Measurements from ENCODE around the gene ELF3. TPM values are rescaled to one million over a fixed set of nuclear protein-coding genes. Genes with fewer than 3 reads are reported as not detected.

Gene ELF3
- total and polyA plus RNA-seq, 2 of the 13 experiments (the other 11 are each of a cell fraction or from before 2014, with no cell fraction given): 11.5 to 55.1 TPM

DNA sequence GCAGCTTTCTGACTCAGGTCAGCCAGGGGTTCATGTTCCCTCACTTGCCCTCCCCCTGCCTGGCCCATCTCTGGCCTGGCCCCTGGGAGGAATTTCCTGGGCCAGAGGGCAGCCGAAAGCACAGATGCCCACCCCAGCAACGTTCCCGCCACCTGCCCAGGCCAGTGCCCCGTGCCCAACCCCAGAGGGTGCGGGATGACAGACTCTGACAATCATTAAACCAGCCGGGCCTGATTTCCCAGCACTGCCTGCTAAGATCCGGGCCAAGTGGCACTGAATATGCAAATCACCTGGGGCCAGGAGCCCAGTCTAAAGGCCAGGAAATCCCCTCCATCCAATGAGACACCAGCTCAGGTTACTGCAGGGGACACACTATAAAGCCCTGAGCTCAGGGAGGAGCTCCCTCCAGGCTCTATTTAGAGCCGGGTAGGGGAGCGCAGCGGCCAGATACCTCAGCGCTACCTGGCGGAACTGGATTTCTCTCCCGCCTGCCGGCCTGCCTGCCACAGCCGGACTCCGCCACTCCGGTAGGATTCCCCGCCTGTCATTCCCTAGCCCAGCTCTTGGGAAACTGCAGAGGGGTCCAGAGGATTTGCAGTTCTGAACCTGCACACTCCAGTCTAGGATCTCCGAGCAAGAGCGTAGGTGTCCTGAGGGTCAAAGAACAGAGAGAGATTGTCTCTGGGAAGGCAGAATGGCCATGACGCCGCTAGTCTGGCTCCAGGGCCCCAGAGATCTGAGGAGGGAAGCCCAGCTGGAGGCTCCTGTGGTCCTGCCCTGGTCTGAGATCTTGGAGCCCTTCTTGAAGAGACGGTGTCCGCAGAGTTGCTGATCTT, at the start of gene ELF3 (continued):
- TF ChIP-seq, protein P1, sequence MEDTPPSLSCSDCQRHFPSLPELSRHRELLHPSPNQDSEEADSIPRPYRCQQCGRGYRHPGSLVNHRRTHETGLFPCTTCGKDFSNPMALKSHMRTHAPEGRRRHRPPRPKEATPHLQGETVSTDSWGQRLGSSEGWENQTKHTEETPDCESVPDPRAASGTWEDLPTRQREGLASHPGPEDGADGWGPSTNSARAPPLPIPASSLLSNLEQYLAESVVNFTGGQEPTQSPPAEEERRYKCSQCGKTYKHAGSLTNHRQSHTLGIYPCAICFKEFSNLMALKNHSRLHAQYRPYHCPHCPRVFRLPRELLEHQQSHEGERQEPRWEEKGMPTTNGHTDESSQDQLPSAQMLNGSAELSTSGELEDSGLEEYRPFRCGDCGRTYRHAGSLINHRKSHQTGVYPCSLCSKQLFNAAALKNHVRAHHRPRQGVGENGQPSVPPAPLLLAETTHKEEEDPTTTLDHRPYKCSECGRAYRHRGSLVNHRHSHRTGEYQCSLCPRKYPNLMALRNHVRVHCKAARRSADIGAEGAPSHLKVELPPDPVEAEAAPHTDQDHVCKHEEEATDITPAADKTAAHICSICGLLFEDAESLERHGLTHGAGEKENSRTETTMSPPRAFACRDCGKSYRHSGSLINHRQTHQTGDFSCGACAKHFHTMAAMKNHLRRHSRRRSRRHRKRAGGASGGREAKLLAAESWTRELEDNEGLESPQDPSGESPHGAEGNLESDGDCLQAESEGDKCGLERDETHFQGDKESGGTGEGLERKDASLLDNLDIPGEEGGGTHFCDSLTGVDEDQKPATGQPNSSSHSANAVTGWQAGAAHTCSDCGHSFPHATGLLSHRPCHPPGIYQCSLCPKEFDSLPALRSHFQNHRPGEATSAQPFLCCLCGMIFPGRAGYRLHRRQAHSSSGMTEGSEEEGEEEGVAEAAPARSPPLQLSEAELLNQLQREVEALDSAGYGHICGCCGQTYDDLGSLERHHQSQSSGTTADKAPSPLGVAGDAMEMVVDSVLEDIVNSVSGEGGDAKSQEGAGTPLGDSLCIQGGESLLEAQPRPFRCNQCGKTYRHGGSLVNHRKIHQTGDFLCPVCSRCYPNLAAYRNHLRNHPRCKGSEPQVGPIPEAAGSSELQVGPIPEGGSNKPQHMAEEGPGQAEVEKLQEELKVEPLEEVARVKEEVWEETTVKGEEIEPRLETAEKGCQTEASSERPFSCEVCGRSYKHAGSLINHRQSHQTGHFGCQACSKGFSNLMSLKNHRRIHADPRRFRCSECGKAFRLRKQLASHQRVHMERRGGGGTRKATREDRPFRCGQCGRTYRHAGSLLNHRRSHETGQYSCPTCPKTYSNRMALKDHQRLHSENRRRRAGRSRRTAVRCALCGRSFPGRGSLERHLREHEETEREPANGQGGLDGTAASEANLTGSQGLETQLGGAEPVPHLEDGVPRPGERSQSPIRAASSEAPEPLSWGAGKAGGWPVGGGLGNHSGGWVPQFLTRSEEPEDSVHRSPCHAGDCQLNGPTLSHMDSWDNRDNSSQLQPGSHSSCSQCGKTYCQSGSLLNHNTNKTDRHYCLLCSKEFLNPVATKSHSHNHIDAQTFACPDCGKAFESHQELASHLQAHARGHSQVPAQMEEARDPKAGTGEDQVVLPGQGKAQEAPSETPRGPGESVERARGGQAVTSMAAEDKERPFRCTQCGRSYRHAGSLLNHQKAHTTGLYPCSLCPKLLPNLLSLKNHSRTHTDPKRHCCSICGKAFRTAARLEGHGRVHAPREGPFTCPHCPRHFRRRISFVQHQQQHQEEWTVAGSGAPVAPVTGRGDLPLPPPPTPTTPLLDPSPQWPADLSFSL (CRISPR knock-in tag; IDR thresholded peaks at IDR 0.05): no peak
- no peak for TF ChIP-seq ZNF34 (CRISPR knock-in tag; IDR thresholded peaks at IDR 0.05; ENCODE audit: borderline replicate concordance)
- TF ChIP-seq JUND (CRISPR knock-in tag; IDR thresholded peaks at IDR 0.05): no peak
- no peak for TF ChIP-seq PHF20 (CRISPR knock-in tag; IDR thresholded peaks at IDR 0.05)
- peak; percentile 47; the same call in 1 of the 2 replicates for TF ChIP-seq CCDC6 (CRISPR knock-in tag; IDR thresholded peaks at IDR 0.05)
- no peak for TF ChIP-seq FOXK2 (IDR thresholded peaks at IDR 0.05)
- no peak for TF ChIP-seq ZSCAN29 (CRISPR knock-in tag; conservative IDR thresholded peaks at IDR 0.05)
- no peak for TF ChIP-seq ZBTB1 (CRISPR knock-in tag; IDR thresholded peaks at IDR 0.05; ENCODE audit: borderline replicate concordance)
- TF ChIP-seq, protein P2, sequence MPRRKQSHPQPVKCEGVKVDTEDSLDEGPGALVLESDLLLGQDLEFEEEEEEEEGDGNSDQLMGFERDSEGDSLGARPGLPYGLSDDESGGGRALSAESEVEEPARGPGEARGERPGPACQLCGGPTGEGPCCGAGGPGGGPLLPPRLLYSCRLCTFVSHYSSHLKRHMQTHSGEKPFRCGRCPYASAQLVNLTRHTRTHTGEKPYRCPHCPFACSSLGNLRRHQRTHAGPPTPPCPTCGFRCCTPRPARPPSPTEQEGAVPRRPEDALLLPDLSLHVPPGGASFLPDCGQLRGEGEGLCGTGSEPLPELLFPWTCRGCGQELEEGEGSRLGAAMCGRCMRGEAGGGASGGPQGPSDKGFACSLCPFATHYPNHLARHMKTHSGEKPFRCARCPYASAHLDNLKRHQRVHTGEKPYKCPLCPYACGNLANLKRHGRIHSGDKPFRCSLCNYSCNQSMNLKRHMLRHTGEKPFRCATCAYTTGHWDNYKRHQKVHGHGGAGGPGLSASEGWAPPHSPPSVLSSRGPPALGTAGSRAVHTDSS (CRISPR knock-in tag; conservative IDR thresholded peaks at IDR 0.05): no peak
- no peak for TF ChIP-seq CHD4 (IDR thresholded peaks at IDR 0.05; ENCODE audit: borderline replicate concordance, low read length)
- no peak for TF ChIP-seq PAF1 (CRISPR knock-in tag; IDR thresholded peaks at IDR 0.05)
- no peak for TF ChIP-seq ATRX (CRISPR knock-in tag; IDR thresholded peaks at IDR 0.05; ENCODE audit: borderline replicate concordance)
- no peak for TF ChIP-seq EZH2 (conservative IDR thresholded peaks at IDR 0.05; ENCODE audit: low read depth, low read length)
- TF ChIP-seq, protein P3, sequence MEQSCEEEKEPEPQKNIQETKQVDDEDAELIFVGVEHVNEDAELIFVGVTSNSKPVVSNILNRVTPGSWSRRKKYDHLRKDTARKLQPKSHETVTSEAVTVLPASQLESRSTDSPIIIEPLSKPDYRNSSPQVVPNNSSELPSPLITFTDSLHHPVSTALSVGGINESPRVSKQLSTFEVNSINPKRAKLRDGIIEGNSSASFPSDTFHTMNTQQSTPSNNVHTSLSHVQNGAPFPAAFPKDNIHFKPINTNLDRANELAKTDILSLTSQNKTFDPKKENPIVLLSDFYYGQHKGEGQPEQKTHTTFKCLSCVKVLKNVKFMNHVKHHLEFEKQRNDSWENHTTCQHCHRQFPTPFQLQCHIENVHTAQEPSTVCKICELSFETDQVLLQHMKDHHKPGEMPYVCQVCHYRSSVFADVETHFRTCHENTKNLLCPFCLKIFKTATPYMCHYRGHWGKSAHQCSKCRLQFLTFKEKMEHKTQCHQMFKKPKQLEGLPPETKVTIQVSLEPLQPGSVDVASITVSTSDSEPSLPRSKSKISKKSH (CRISPR knock-in tag; IDR thresholded peaks at IDR 0.05; ENCODE audit: borderline replicate concordance): peak; percentile 69; the same call in 1 of the 2 replicates
- peak; percentile 67 for TF ChIP-seq THAP11 (CRISPR knock-in tag; IDR thresholded peaks at IDR 0.05)
- no peak for TF ChIP-seq ARID2 (CRISPR knock-in tag; IDR thresholded peaks at IDR 0.05; ENCODE audit: borderline replicate concordance)
- TF ChIP-seq NFYC (CRISPR knock-in tag; IDR thresholded peaks at IDR 0.05): peak; percentile 76
- peak; percentile 70; the same call in 1 of the 2 replicates for TF ChIP-seq MTA1 (CRISPR knock-in tag; IDR thresholded peaks at IDR 0.05; ENCODE audit: borderline replicate concordance)
